Renal pelvis (tissue), 4 donors: ENCODE data around the gene C15orf62. TPM values are rescaled to one million over a fixed set of nuclear protein-coding genes. Genes with fewer than 3 reads are reported as not detected.

Source experiments
- DNase-seq: peaks from one replicate; pipeline ENCODE4 v3.0.0-alpha.2; 2013
- polyA plus RNA-seq, 3 donors: library from polyadenylated mRNA; unstranded; fragments of 120-200 nt; gene quantifications; one replicate each; pipeline ENCODE4 v1.2.1, GENCODE V29; 2013; ENCODE audit not compliant: insufficient read length in 3 of 3

The C15orf62 gene
- polyA plus RNA-seq, 3 donors: 2.3 to 5.4 (median 5.0) TPM

- no peak for DNase-seq
These were observed 6.2 kb downstream of the C15orf62 start for GRCh38 chr15:40775740-40776536.

GRCh38 chr15:40776537-40777141 lies 6.9 kb downstream of the C15orf62 start:
- DNase-seq: no peak

GRCh38 chr15:40782609-40783227 lies 12.9 kb downstream of the C15orf62 start:
- DNase-seq: peak; percentile 57

GRCh38 chr15:40785164-40785563 lies 15.4 kb downstream of the C15orf62 start:
- DNase-seq: no peak

GRCh38 chr15:40785814-40786213 lies 16.0 kb downstream of the C15orf62 start:
- DNase-seq: no peak

- DNase-seq: peak; percentile 58
These were observed 17.6 kb downstream of the C15orf62 start for GRCh38 chr15:40787344-40787841.

GRCh38 chr15:40787991-40788390 lies 18.2 kb downstream of the C15orf62 start:
- no peak for DNase-seq

- no peak for DNase-seq
These were observed 19.3 kb downstream of the C15orf62 start for GRCh38 chr15:40789119-40789518.

- no peak for DNase-seq
These were observed 20.2 kb downstream of the C15orf62 start for GRCh38 chr15:40789999-40790398.

- no peak for DNase-seq
These were observed 20.9 kb downstream of the C15orf62 start for GRCh38 chr15:40790718-40791117.

GRCh38 chr15:40792394-40792793 lies 22.6 kb downstream of the C15orf62 start:
- no peak for DNase-seq

GRCh38 chr15:40793216-40793989 lies 23.6 kb downstream of the C15orf62 start:
- no peak for DNase-seq

GRCh38 chr15:40796041-40796440 lies 26.3 kb downstream of the C15orf62 start:
- no peak for DNase-seq

- no peak for DNase-seq
These were observed 26.7 kb downstream of the C15orf62 start for GRCh38 chr15:40796512-40796911.

GRCh38 chr15:40799523-40799922 lies 29.7 kb downstream of the C15orf62 start:
- no peak for DNase-seq

GRCh38 chr15:40803076-40803475 lies 33.3 kb downstream of the C15orf62 start:
- no peak for DNase-seq

- no peak for DNase-seq
These were observed 33.9 kb downstream of the C15orf62 start for GRCh38 chr15:40803688-40804087.

- DNase-seq: no peak
These were observed 36.9 kb downstream of the C15orf62 start for GRCh38 chr15:40806672-40807027.

GRCh38 chr15:40807028-40807887 lies 37.5 kb downstream of the C15orf62 start, which contains the start of the genes DNAJC17 and ZFYVE19:
TSS of gene DNAJC17 (minus strand) at chr15:40807473. CDS start at chr15:40807446, 27 bp downstream.
TSS of gene ZFYVE19 (plus strand) at chr15:40807089. CDS start at chr15:40807590, 501 bp downstream.
- peak; percentile 98 for DNase-seq

- DNase-seq: no peak
These were observed 38.2 kb downstream of the C15orf62 start for GRCh38 chr15:40807888-40808461.
